ENCODE measurements around the gene IGSF21.

Gene IGSF21

GRCh38 chr1:18179009-18179408, 71.4 kb downstream of the IGSF21 start:
- Histone ChIP-seq H3K23ac (ENCODE audit: low read length) (no peak overlapping the region), H3K56ac (ENCODE audit: low read length) (no peak overlapping the region), H3K9ac (ENCODE audit: low read length) (no peak overlapping the region), H3K4ac (ENCODE audit: low read depth, low read length) (no peak overlapping the region), H3K4me3 (ENCODE audit: low read length) (no peak overlapping the region), H4K5ac (ENCODE audit: low read length) (no peak overlapping the region), H3K18ac (ENCODE audit: low read length) (no peak overlapping the region), H4K8ac (ENCODE audit: low read depth, low read length) (no peak overlapping the region), H2BK15ac (replicated peaks; ENCODE audit: low read depth) (no peak overlapping the region), H3K79me1 (ENCODE audit: low read length) (no peaks in the 10 kb centered on the region), H3K4me1 (ENCODE audit: control insufficient read depth, low read depth, low read length) (peaks cover 12% of the 10 kb centered on the region), H3K36me3 (ENCODE audit: control insufficient read depth, insufficient read depth, low read length) (no peaks in the 10 kb centered on the region), H3K27ac (ENCODE audit: low read depth, low read length) (no peak overlapping the region), H3K4me2 (ENCODE audit: low read length) (no peak overlapping the region), H2AK5ac (ENCODE audit: low read length) (no peak overlapping the region), H2BK5ac (ENCODE audit: low read length) (no peak overlapping the region), H2BK120ac (ENCODE audit: low read depth, low read length) (no peak overlapping the region), H3K27me3 (ENCODE audit: insufficient read depth, low read length, poor library complexity) (no peaks in the 10 kb centered on the region), H3K79me2 (ENCODE audit: control insufficient read depth, insufficient read depth, low read length) (no peaks in the 10 kb centered on the region)
- DNase-seq: no peak
- WGBS (ENCODE audit: extremely low coverage, insufficient coverage, low lambda C conversion rate): no CpG with 5 or more reads among the region's 7 CpGs

- H3K4me2 ChIP-seq (ENCODE audit: low read length): no peak overlapping the region
- H3K56ac ChIP-seq (ENCODE audit: low read length): no peak overlapping the region
- H3K4me3 ChIP-seq (ENCODE audit: low read length): no peak overlapping the region
- no peak overlapping the region for H2BK5ac ChIP-seq (ENCODE audit: low read length)
- no peaks in the 10 kb centered on the region for H3K27me3 ChIP-seq (ENCODE audit: insufficient read depth, low read length, poor library complexity)
- H4K5ac ChIP-seq (ENCODE audit: low read length): no peak overlapping the region
- H2BK15ac ChIP-seq (replicated peaks; ENCODE audit: low read depth): no peak overlapping the region
- H3K23ac ChIP-seq (ENCODE audit: low read length): no peak overlapping the region
- no peak overlapping the region for H3K27ac ChIP-seq (ENCODE audit: low read depth, low read length)
- peaks cover under 1% of the 10 kb centered on the region for H3K4me1 ChIP-seq (ENCODE audit: control insufficient read depth, low read depth, low read length)
- no peak overlapping the region for H3K9ac ChIP-seq (ENCODE audit: low read length)
- H3K4ac ChIP-seq (ENCODE audit: low read depth, low read length): no peak overlapping the region
- H3K36me3 ChIP-seq (ENCODE audit: control insufficient read depth, insufficient read depth, low read length): no peaks in the 10 kb centered on the region
- H2AK5ac ChIP-seq (ENCODE audit: low read length): no peak overlapping the region
- H4K8ac ChIP-seq (ENCODE audit: low read depth, low read length): no peak overlapping the region
- peak; percentile 82 for DNase-seq
- no CpG with 5 or more reads among the region's 13 CpGs for WGBS (ENCODE audit: extremely low coverage, insufficient coverage, low lambda C conversion rate)
- H3K79me1 ChIP-seq (ENCODE audit: low read length): no peaks in the 10 kb centered on the region
- no peaks in the 10 kb centered on the region for H3K79me2 ChIP-seq (ENCODE audit: control insufficient read depth, insufficient read depth, low read length)
- H2BK120ac ChIP-seq (ENCODE audit: low read depth, low read length): no peak overlapping the region
- no peak overlapping the region for H3K18ac ChIP-seq (ENCODE audit: low read length)
These were observed 75.0 kb downstream of the IGSF21 start for GRCh38 chr1:18182398-18183160.

- Histone ChIP-seq H3K27ac (ENCODE audit: low read depth, low read length) (no peak overlapping the region), H3K27me3 (ENCODE audit: insufficient read depth, low read length, poor library complexity) (no peaks in the 10 kb centered on the region), H2BK120ac (ENCODE audit: low read depth, low read length) (no peak overlapping the region), H2AK5ac (ENCODE audit: low read length) (no peak overlapping the region), H4K5ac (ENCODE audit: low read length) (no peak overlapping the region), H3K79me2 (ENCODE audit: control insufficient read depth, insufficient read depth, low read length) (no peaks in the 10 kb centered on the region), H3K18ac (ENCODE audit: low read length) (no peak overlapping the region), H3K56ac (ENCODE audit: low read length) (no peak overlapping the region), H3K23ac (ENCODE audit: low read length) (no peak overlapping the region), H3K79me1 (ENCODE audit: low read length) (no peaks in the 10 kb centered on the region), H3K4me3 (ENCODE audit: low read length) (no peak overlapping the region), H2BK5ac (ENCODE audit: low read length) (no peak overlapping the region), H3K36me3 (ENCODE audit: control insufficient read depth, insufficient read depth, low read length) (no peaks in the 10 kb centered on the region), H2BK15ac (replicated peaks; ENCODE audit: low read depth) (no peak overlapping the region), H3K4me1 (ENCODE audit: control insufficient read depth, low read depth, low read length) (no peaks in the 10 kb centered on the region), H3K4ac (ENCODE audit: low read depth, low read length) (no peak overlapping the region), H3K9ac (ENCODE audit: low read length) (no peak overlapping the region), H3K4me2 (ENCODE audit: low read length) (no peak overlapping the region), H4K8ac (ENCODE audit: low read depth, low read length) (no peak overlapping the region)
- no peak for DNase-seq
- no CpG with 5 or more reads among the region's 7 CpGs for WGBS (ENCODE audit: extremely low coverage, insufficient coverage, low lambda C conversion rate)
These were observed 75.9 kb downstream of the IGSF21 start for GRCh38 chr1:18183533-18183932.

- no peak overlapping the region for H2BK15ac ChIP-seq (replicated peaks; ENCODE audit: low read depth)
- H3K56ac ChIP-seq (ENCODE audit: low read length): no peak overlapping the region
- no peak overlapping the region for H2BK120ac ChIP-seq (ENCODE audit: low read depth, low read length)
- no peak overlapping the region for H2BK5ac ChIP-seq (ENCODE audit: low read length)
- no peak overlapping the region for H3K27ac ChIP-seq (ENCODE audit: low read depth, low read length)
- no peaks in the 10 kb centered on the region for H3K36me3 ChIP-seq (ENCODE audit: control insufficient read depth, insufficient read depth, low read length)
- no peak overlapping the region for H3K4me3 ChIP-seq (ENCODE audit: low read length)
- H3K27me3 ChIP-seq (ENCODE audit: insufficient read depth, low read length, poor library complexity): no peaks in the 10 kb centered on the region
- DNase-seq: no peak
- no peak overlapping the region for H3K18ac ChIP-seq (ENCODE audit: low read length)
- no peak overlapping the region for H3K9ac ChIP-seq (ENCODE audit: low read length)
- H3K79me2 ChIP-seq (ENCODE audit: control insufficient read depth, insufficient read depth, low read length): no peaks in the 10 kb centered on the region
- H3K79me1 ChIP-seq (ENCODE audit: low read length): no peaks in the 10 kb centered on the region
- no peak overlapping the region for H4K8ac ChIP-seq (ENCODE audit: low read depth, low read length)
- H4K5ac ChIP-seq (ENCODE audit: low read length): no peak overlapping the region
- no peaks in the 10 kb centered on the region for H3K4me1 ChIP-seq (ENCODE audit: control insufficient read depth, low read depth, low read length)
- no peak overlapping the region for H3K4ac ChIP-seq (ENCODE audit: low read depth, low read length)
- no CpG with 5 or more reads among the region's 5 CpGs for WGBS (ENCODE audit: extremely low coverage, insufficient coverage, low lambda C conversion rate)
- no peak overlapping the region for H2AK5ac ChIP-seq (ENCODE audit: low read length)
- no peak overlapping the region for H3K4me2 ChIP-seq (ENCODE audit: low read length)
- no peak overlapping the region for H3K23ac ChIP-seq (ENCODE audit: low read length)
These were observed 79.5 kb downstream of the IGSF21 start for GRCh38 chr1:18187054-18187453.

- H3K79me1 ChIP-seq (ENCODE audit: low read length): no peaks in the 10 kb centered on the region
- WGBS (ENCODE audit: extremely low coverage, insufficient coverage, low lambda C conversion rate): no CpG with 5 or more reads among the region's 9 CpGs
- H3K23ac ChIP-seq (ENCODE audit: low read length): no peak overlapping the region
- no peak overlapping the region for H4K8ac ChIP-seq (ENCODE audit: low read depth, low read length)
- no peak overlapping the region for H2BK5ac ChIP-seq (ENCODE audit: low read length)
- no peak overlapping the region for H3K9ac ChIP-seq (ENCODE audit: low read length)
- no peak overlapping the region for H3K4me3 ChIP-seq (ENCODE audit: low read length)
- H3K79me2 ChIP-seq (ENCODE audit: control insufficient read depth, insufficient read depth, low read length): no peaks in the 10 kb centered on the region
- H4K5ac ChIP-seq (ENCODE audit: low read length): no peak overlapping the region
- no peak overlapping the region for H3K27ac ChIP-seq (ENCODE audit: low read depth, low read length)
- peaks cover under 1% of the 10 kb centered on the region for H3K4me1 ChIP-seq (ENCODE audit: control insufficient read depth, low read depth, low read length)
- DNase-seq: no peak
- H2AK5ac ChIP-seq (ENCODE audit: low read length): no peak overlapping the region
- H3K4ac ChIP-seq (ENCODE audit: low read depth, low read length): no peak overlapping the region
- no peak overlapping the region for H3K18ac ChIP-seq (ENCODE audit: low read length)
- H3K27me3 ChIP-seq (ENCODE audit: insufficient read depth, low read length, poor library complexity): no peaks in the 10 kb centered on the region
- H2BK120ac ChIP-seq (ENCODE audit: low read depth, low read length): no peak overlapping the region
- no peak overlapping the region for H3K56ac ChIP-seq (ENCODE audit: low read length)
- no peaks in the 10 kb centered on the region for H3K36me3 ChIP-seq (ENCODE audit: control insufficient read depth, insufficient read depth, low read length)
- no peak overlapping the region for H3K4me2 ChIP-seq (ENCODE audit: low read length)
- H2BK15ac ChIP-seq (replicated peaks; ENCODE audit: low read depth): no peak overlapping the region
These were observed 81.4 kb downstream of the IGSF21 start for GRCh38 chr1:18188820-18189517.

All from mesendoderm (in vitro differentiated cells).